Central memory CD8-positive, alpha-beta T cell (primary cell): ENCODE results near the gene CETP.

ENCODE experiments used
- ATAC-seq: fragments of 150-1000 bp; cut with Tn5 transposase; replicated peaks from 2 replicates; pipeline ENCODE4 v1.10.0; 2022; ENCODE audit warnings: mild to moderate bottlenecking, moderate FRiP score, moderate number of reproducible peaks; ENCODE audit not compliant: poor library complexity, severe bottlenecking; ENCODE audit errors: extremely low read depth
- DNase-seq, 2 donors: peaks; one replicate each; pipeline ENCODE4 v3.0.0; 2021; ENCODE audit warnings: low spot score in 2 of 2
- H3K27ac Mint-ChIP-seq: one replicate; pipeline ENCODE4 v1.8.0; 2022; ENCODE audit warnings: low read depth, mild to moderate bottlenecking, moderate library complexity, mixed read lengths
- H3K27me3 Mint-ChIP-seq: one replicate; pipeline ENCODE4 v1.8.0; 2022; ENCODE audit warnings: mixed read lengths
- H3K36me3 Mint-ChIP-seq: one replicate; pipeline ENCODE4 v1.8.0; 2022; ENCODE audit warnings: mild to moderate bottlenecking, moderate library complexity, mixed read lengths; ENCODE audit not compliant: insufficient read depth
- H3K4me1 Mint-ChIP-seq: one replicate; pipeline ENCODE4 v1.8.0; 2022; ENCODE audit warnings: mixed read lengths
- H3K4me3 Mint-ChIP-seq: one replicate; pipeline ENCODE4 v1.8.0; 2022; ENCODE audit warnings: mild to moderate bottlenecking, moderate library complexity, mixed read lengths
- H3K9me3 Mint-ChIP-seq: one replicate; pipeline ENCODE4 v1.8.0; 2022; ENCODE audit warnings: mixed read lengths

Gene CETP

DNA sequence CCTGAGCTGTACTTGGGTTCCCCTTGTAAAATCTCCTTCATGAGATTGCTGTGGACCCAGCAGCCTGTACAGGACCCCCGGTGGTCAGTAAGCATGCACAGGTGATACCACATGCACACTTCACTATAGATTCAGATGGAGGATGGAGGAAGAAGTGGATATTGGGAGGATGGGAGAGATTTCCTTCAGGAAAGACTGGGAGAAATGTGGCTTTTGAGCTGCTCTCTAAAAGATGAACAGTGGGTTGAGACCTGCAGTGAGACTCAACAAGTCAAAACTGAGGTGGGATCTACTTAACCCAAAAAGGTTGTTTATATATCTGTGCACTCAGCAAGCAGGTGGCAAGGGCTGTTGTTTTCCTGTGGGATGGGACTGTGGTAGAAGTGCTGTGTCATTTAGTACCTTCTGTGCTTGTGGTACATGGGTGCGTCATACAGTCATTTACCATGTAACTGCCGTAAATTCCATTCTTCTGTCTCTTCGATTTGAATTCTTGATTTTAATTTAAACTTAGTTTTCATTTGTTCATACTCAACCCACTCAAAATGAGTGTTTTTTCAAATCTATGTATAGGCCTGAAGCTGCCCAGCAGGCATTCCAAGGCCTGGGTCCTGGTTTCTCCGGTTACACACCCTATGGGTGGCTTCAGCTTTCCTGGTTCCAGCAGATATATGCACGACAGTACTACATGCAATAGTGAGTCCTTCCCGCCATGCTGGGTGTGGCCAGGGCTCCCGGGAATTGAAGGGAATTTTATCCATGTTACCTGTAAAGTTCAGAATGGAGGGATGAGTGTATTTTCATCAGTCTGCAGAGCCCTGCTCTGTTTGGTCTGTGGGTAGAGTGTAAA, 22.9 kb upstream of the CETP start:
- DNase-seq (peak in 1 of 2 donors; percentile 42), ATAC-seq (peak; percentile 93)
- H3K36me3 Mint-ChIP-seq: peaks cover 88% of the 10 kb centered on the region
- H3K27ac Mint-ChIP-seq: peak overlapping the region; percentile 72
- H3K27me3 Mint-ChIP-seq: no peaks in the 10 kb centered on the region
- peak overlapping the region; percentile 55 for H3K4me3 Mint-ChIP-seq
- H3K9me3 Mint-ChIP-seq: no peaks in the 10 kb centered on the region
- H3K4me1 Mint-ChIP-seq: peaks cover 60% of the 10 kb centered on the region

DNA sequence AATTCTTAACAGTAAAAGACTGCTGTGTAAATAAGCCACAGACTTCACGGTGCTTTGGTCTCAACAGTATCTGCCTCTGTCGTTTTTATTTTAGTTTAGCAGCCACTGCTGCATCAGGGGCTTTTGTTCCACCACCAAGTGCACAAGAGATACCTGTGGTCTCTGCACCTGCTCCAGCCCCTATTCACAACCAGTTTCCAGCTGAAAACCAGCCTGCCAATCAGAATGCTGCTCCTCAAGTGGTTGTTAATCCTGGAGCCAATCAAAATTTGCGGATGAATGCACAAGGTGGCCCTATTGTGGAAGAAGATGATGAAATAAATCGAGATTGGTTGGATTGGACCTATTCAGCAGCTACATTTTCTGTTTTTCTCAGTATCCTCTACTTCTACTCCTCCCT, 21.9 kb upstream of the CETP start:
- no peaks in the 10 kb centered on the region for H3K27me3 Mint-ChIP-seq
- H3K9me3 Mint-ChIP-seq: no peaks in the 10 kb centered on the region
- peak overlapping the region; percentile 76 for H3K27ac Mint-ChIP-seq
- peaks cover 51% of the 10 kb centered on the region for H3K4me1 Mint-ChIP-seq
- DNase-seq: no peak
- peak overlapping the region; percentile 55 for H3K4me3 Mint-ChIP-seq
- peaks cover 90% of the 10 kb centered on the region for H3K36me3 Mint-ChIP-seq
- no peak for ATAC-seq

DNA sequence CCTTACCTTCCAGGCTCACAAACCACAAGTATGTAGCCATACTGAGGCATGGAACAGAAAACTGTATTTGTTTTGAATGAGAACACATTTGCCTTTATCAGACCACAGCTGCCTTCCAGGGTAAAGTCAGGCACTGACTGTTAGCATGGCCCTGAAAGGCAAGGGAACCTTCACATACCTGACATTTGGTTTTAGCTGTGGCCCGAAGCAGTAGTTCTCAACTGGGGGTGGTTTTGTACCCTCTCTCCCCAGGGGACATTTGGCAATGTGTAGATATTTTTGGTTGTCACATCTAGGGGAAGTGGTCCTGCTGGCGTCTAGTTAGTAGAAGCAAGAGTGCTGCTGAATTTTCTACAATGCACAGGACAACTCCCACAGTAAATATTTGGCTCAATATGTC, 20.7 kb upstream of the CETP start:
- Mint-ChIP-seq H3K27me3 (no peaks in the 10 kb centered on the region), H3K4me1 (peaks cover 40% of the 10 kb centered on the region), H3K27ac (no peak overlapping the region), H3K4me3 (no peak overlapping the region), H3K36me3 (peaks cover 85% of the 10 kb centered on the region), H3K9me3 (no peaks in the 10 kb centered on the region)
- no peak for ATAC-seq
- DNase-seq: no peak

DNA sequence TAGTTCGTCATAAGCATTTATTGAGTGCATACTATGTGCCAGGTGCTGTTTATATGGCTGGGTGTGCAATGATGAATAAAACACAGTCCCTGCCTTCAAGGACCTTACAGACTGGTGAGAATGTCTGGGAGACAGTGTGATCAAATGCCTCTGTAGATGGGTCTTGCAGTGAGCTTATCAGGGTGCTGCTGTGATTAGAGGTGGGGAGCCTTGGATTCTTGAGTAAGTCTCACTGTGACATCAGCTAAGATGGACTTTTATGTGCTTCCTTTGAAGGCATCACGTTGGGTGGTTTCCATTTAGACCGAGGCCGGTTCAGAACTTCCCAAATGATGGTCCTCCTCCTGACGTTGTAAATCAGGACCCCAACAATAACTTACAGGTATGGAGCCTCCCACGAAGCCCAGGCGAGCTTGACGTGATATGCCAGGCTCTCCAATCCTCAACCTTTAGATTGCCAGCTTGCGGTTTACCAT, 19.9 kb upstream of the CETP start:
- ATAC-seq (no peak), DNase-seq (no peak)
- no peaks in the 10 kb centered on the region for H3K27me3 Mint-ChIP-seq
- H3K4me3 Mint-ChIP-seq: no peak overlapping the region
- H3K27ac Mint-ChIP-seq: no peak overlapping the region
- H3K9me3 Mint-ChIP-seq: no peaks in the 10 kb centered on the region
- H3K4me1 Mint-ChIP-seq: peaks cover 37% of the 10 kb centered on the region
- H3K36me3 Mint-ChIP-seq: peaks cover 80% of the 10 kb centered on the region

- ATAC-seq: no peak
- H3K4me1 Mint-ChIP-seq: peaks cover 19% of the 10 kb centered on the region
- no peaks in the 10 kb centered on the region for H3K27me3 Mint-ChIP-seq
- H3K4me3 Mint-ChIP-seq: no peak overlapping the region
- no peaks in the 10 kb centered on the region for H3K9me3 Mint-ChIP-seq
- peaks cover 62% of the 10 kb centered on the region for H3K36me3 Mint-ChIP-seq
- H3K27ac Mint-ChIP-seq: peak overlapping the region; percentile 72
- DNase-seq: no peak
Observed at GRCh38 chr16:56943761-56944375, 17.9 kb upstream of the CETP start.

DNA sequence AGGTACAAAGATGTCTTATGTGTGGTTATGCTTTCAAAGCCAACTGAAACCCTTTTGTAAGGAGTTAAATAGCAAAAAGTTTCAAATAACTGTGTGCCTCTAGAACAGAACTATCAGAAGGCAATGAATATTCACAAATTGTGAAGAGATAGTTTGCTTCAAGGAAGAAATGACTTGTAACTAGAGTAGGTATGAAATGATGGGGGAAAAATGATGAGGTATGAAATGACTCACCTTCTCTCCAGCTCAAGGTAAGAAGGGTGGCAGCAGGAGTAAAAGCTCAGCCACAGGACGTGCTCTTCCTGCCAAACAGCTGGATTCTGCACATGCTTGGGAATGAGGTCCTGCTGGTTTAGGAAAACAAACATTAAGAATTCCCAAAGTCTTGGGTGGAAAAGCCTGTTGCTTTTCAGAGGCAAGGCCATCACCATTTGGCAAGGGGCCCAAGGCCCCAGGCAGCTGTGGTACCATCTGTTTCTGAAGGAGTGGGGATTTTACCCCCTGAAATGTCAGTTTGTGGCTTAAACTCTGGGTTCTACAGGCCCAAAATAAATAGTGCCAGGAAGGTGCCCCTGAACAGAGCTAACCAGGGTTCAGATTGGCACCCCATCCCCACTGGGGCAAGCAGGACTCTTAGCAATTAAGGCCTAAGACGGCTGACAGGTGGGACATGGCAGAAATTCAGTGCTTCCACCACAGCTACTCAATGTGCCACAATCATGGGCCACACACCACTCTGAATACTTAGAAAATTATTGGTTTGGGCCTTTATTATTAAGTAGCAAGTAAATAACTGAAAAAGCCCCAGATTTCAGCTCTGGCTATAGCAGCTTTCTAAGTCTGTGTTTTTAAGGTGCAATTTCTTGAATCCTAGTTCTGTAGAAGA, 16.6 kb upstream of the CETP start:
- Mint-ChIP-seq H3K27me3 (no peaks in the 10 kb centered on the region), H3K4me3 (no peak overlapping the region), H3K9me3 (no peaks in the 10 kb centered on the region), H3K36me3 (peaks cover 51% of the 10 kb centered on the region), H3K27ac (peak overlapping the region; percentile 72), H3K4me1 (peaks cover 12% of the 10 kb centered on the region)
- ATAC-seq (no peak), DNase-seq (no peak)

DNA sequence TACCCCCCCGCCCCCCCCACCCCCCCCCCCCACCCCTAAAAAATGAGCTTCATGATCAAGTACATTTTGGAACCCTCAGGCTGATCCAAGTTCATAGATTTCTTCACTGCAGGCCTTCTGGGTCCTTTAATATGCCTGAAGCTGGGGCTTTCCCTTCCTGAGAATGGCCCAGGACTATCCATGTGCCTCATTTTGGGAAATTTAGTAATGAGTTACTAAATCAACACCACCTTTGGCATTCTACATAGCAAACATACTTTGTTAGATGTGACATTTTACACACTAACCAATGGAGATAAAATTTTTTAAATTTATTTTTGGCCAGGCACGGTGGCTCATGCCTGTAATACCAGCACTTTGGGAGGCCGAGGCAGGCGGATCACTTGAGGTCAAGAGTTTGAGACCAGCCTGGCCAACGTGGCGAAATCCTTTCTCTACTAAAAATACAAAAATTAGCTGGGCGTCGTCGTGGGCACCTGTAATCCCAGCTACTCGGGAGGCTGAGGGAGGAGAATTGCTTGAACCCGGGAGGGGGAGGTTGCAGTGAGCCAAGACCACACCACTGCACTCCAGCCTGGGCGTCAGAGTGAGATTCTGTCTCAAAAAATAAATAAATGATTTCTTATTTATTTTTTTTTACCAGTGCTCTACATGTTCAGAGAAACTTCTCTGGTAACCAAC, 15.8 kb upstream of the CETP start:
- Mint-ChIP-seq H3K27me3 (no peaks in the 10 kb centered on the region), H3K4me3 (no peak overlapping the region)

GRCh38 chr16:56946767-56947603, 14.8 kb upstream of the CETP start:
- ATAC-seq (no peak), DNase-seq (no peak)
- Mint-ChIP-seq H3K27me3 (no peaks in the 10 kb centered on the region), H3K27ac (peak overlapping the region; percentile 67), H3K4me1 (peaks cover 26% of the 10 kb centered on the region), H3K9me3 (no peaks in the 10 kb centered on the region), H3K36me3 (peaks cover 37% of the 10 kb centered on the region), H3K4me3 (no peak overlapping the region)

More for the DNA sequence above, 15.8 kb upstream of the CETP start:
- DNase-seq (no peak), ATAC-seq (no peak)
- no peaks in the 10 kb centered on the region for H3K9me3 Mint-ChIP-seq
- peaks cover 45% of the 10 kb centered on the region for H3K36me3 Mint-ChIP-seq
- peak overlapping the region; percentile 67 for H3K27ac Mint-ChIP-seq
- H3K4me1 Mint-ChIP-seq: peaks cover 19% of the 10 kb centered on the region

GRCh38 chr16:56947604-56947995, 14.2 kb upstream of the CETP start:
- H3K36me3 Mint-ChIP-seq: peaks cover 31% of the 10 kb centered on the region
- no peak overlapping the region for H3K4me3 Mint-ChIP-seq
- DNase-seq (no peak), ATAC-seq (no peak)
- no peak overlapping the region for H3K27ac Mint-ChIP-seq
- peaks cover 26% of the 10 kb centered on the region for H3K4me1 Mint-ChIP-seq
- no peaks in the 10 kb centered on the region for H3K27me3 Mint-ChIP-seq
- no peaks in the 10 kb centered on the region for H3K9me3 Mint-ChIP-seq

DNA sequence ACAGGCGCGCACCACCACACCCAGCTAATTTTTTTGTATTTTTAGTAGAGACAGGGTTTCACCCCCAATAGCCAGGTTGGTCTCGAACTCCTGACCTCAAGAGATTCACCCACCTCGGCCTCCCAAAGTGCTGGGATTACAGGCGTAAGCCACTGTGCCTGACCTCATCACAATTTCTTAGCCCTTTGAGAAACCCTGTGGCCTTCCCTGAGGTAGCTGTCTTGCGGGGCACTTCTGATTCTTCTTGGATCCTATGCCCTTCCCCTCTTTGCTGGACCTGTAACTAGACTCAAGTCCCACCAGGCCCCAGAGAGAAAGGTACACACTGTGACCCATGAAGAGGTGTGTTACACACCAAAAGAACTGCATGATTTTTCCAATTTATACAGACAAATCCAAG, 13.5 kb upstream of the CETP start:
- Mint-ChIP-seq H3K9me3 (no peaks in the 10 kb centered on the region), H3K4me3 (no peak overlapping the region), H3K4me1 (peaks cover 20% of the 10 kb centered on the region), H3K36me3 (peaks cover 25% of the 10 kb centered on the region), H3K27me3 (no peaks in the 10 kb centered on the region), H3K27ac (no peak overlapping the region)
- ATAC-seq (no peak), DNase-seq (no peak)

DNA sequence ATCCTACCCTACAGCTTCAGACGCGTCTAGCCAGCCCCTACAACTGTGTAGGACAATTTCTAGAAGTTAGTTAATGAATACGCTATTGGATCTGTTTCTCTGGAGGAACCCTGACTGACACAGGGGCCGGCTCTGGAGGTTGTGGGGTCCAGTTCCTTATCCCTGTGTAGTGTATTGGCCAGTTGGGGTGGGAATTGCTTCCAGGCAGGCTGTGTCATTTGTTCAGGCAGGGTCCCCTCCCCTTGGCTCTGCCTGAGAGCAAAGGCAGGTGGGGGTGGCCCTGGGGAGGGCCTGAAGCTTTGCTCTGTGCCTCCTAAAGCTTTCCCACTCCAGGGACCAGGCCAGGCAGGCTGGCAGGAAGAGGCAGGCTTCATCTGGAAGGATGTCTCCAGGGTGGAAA, 11.7 kb upstream of the CETP start:
- Mint-ChIP-seq H3K4me1 (peaks cover 18% of the 10 kb centered on the region), H3K9me3 (no peaks in the 10 kb centered on the region), H3K27ac (peak overlapping the region; percentile 63), H3K36me3 (peaks cover 10% of the 10 kb centered on the region), H3K27me3 (no peaks in the 10 kb centered on the region), H3K4me3 (no peak overlapping the region)
- no peak for DNase-seq
- no peak for ATAC-seq
